Measurements from ENCODE around the gene CIB4. TPM values are rescaled to one million over a fixed set of nuclear protein-coding genes. Genes with fewer than 3 reads are reported as not detected.
"Not testable (repeated sequence)": the region's sequence is repeated elsewhere in the genome, so short reads cannot be mapped to it uniquely, and the experiment has no call there.

The CIB4 gene
- total RNA-seq, 1 donor from 2014 or later: not detected

GRCh38 chr2:26570083-26570430 is 71.1 kb downstream of the CIB4 start:
- no peak for DNase-seq (ENCODE audit: low spot score)

- no peak for DNase-seq (ENCODE audit: low spot score)
These were observed 71.7 kb downstream of the CIB4 start for GRCh38 chr2:26569216-26570082.

GRCh38 chr2:26568076-26568890 is 72.9 kb downstream of the CIB4 start:
- no peak for DNase-seq (ENCODE audit: low spot score)

GRCh38 chr2:26567534-26567933 is 73.6 kb downstream of the CIB4 start:
- no peak for DNase-seq (ENCODE audit: low spot score)

GRCh38 chr2:26566731-26567130 is 74.4 kb downstream of the CIB4 start:
- DNase-seq (ENCODE audit: low spot score): not testable (repeated sequence)

GRCh38 chr2:26566081-26566375 is 75.1 kb downstream of the CIB4 start:
- no peak for DNase-seq (ENCODE audit: low spot score)

GRCh38 chr2:26564121-26564644 is 77.0 kb downstream of the CIB4 start:
- no peak for DNase-seq (ENCODE audit: low spot score)

- no peak for DNase-seq (ENCODE audit: low spot score)
These were observed 77.5 kb downstream of the CIB4 start for GRCh38 chr2:26563686-26564085.

- DNase-seq (ENCODE audit: low spot score): peak; percentile 63
These were observed 78.1 kb downstream of the CIB4 start for GRCh38 chr2:26562811-26563645.

- DNase-seq (ENCODE audit: low spot score): peak; percentile 16
These were observed 79.0 kb downstream of the CIB4 start for GRCh38 chr2:26561918-26562810.

- no peak for DNase-seq (ENCODE audit: low spot score)
These were observed 79.8 kb downstream of the CIB4 start for GRCh38 chr2:26561376-26561775.

GRCh38 chr2:26560892-26561291 is 80.3 kb downstream of the CIB4 start:
- DNase-seq (ENCODE audit: low spot score): no peak

- no peak for DNase-seq (ENCODE audit: low spot score)
These were observed 81.6 kb downstream of the CIB4 start for GRCh38 chr2:26559556-26559955.

- no peak for DNase-seq (ENCODE audit: low spot score)
These were observed 82.1 kb downstream of the CIB4 start for GRCh38 chr2:26559044-26559405.

GRCh38 chr2:26558271-26559043 is 82.7 kb downstream of the CIB4 start:
- no peak for DNase-seq (ENCODE audit: low spot score)

- no peak for DNase-seq (ENCODE audit: low spot score)
These were observed 83.8 kb downstream of the CIB4 start for GRCh38 chr2:26557244-26557925.

- DNase-seq (ENCODE audit: low spot score): no peak
These were observed 84.6 kb downstream of the CIB4 start for GRCh38 chr2:26556309-26557243.
